HepG2 (cell line): Measurements from ENCODE around the gene RNASE11. TPM values are rescaled to one million over a fixed set of nuclear protein-coding genes. Genes with fewer than 3 reads are reported as not detected.

ENCODE experiments used
- AHDC1 ChIP-seq: sonication (generic); formaldehyde crosslinking; IDR thresholded peaks from 2 replicates; pipeline ENCODE4 v1.5.1; 2020; ENCODE audit warnings: mild to moderate bottlenecking, missing genetic modification reagents, borderline replicate concordance
- HMGXB4 ChIP-seq, 2 experiments: sonication (generic) in 1 of 2; formaldehyde crosslinking in 1 of 2; IDR thresholded peaks; 2 replicates each; pipeline versions ENCODE4 v1.4.0 to v1.6.1; 2018 to 2020; ENCODE audit warnings: missing genetic modification reagents in 2 of 2, borderline replicate concordance in 1 of 2, low read depth in 1 of 2, mild to moderate bottlenecking in 1 of 2, missing biosample characterization in 1 of 2
- NR2F6 ChIP-seq, 2 experiments: IDR thresholded peaks; 2 replicates each; pipeline ENCODE4 v1.6.1; 2016; ENCODE audit warnings: antibody characterized with exemption in 1 of 2, mild to moderate bottlenecking in 1 of 2
- SRSF1 ChIP-seq: fragments of 200-400 bp; formaldehyde crosslinking; optimal IDR thresholded peaks from 2 replicates; pipeline ENCODE3; 2017; ENCODE audit warnings: mild to moderate bottlenecking, low read depth, low read length, moderate library complexity
- ZHX2 ChIP-seq, 2 experiments: sonication (generic) in 1 of 2; formaldehyde crosslinking in 1 of 2; IDR thresholded peaks; 2 replicates each; pipeline versions ENCODE4 v1.6.1 to v1.9.0; 2014 to 2022; ENCODE audit warnings: antibody characterized with exemption in 1 of 2, borderline replicate concordance in 1 of 2, inconsistent platforms in 1 of 2, low read depth in 1 of 2, missing genetic modification reagents in 1 of 2
- ZNF232 ChIP-seq: sonication (generic); formaldehyde crosslinking; IDR thresholded peaks from 2 replicates; pipeline ENCODE4 v1.4.0; 2020; ENCODE audit warnings: missing genetic modification reagents, borderline replicate concordance
- ZNF350 ChIP-seq: sonication (generic); formaldehyde crosslinking; IDR thresholded peaks from 2 replicates; pipeline ENCODE4 v1.4.0; 2020; ENCODE audit warnings: mild to moderate bottlenecking, low read depth, missing genetic modification reagents, borderline replicate concordance
- ZNF567 ChIP-seq: sonication (generic); formaldehyde crosslinking; IDR thresholded peaks from 2 replicates; pipeline ENCODE4 v1.8.1; 2023; ENCODE audit warnings: mild to moderate bottlenecking, missing genetic modification reagents, borderline replicate concordance
- ZNF788 ChIP-seq: sonication (generic); formaldehyde crosslinking; IDR thresholded peaks from 2 replicates; pipeline ENCODE4 v1.5.0; 2020; ENCODE audit warnings: mild to moderate bottlenecking, missing genetic modification reagents, borderline replicate concordance
- ZXDC ChIP-seq: sonication (generic); formaldehyde crosslinking; IDR thresholded peaks from 2 replicates; pipeline ENCODE4 v1.5.0; 2020; ENCODE audit warnings: mild to moderate bottlenecking, missing genetic modification reagents
- polyA plus RNA-seq, 8 experiments: library from polyadenylated mRNA; depleted of rRNA in 3 of 8; stranded (reverse) in 7 of 8; unstranded in 1 of 8; fragments of >200 nt; fragmentation: Illumina TruSeq in 4 of 8; extraction: Trizol in 4 of 8; gene quantifications; 2 replicates each; pipeline versions ENCODE4 v1.2.1 to v1.2.3, GENCODE V29; 2011 to 2016; ENCODE audit warnings: low read depth in 4 of 8, missing spikeins in 1 of 8, mixed read lengths in 1 of 8; ENCODE audit not compliant: insufficient read depth in 1 of 8
- total RNA-seq, 5 experiments: library from RNA; depleted of rRNA; stranded (reverse); fragments of >200 nt; fragmentation: Illumina TruSeq; extraction: Trizol; gene quantifications; 2 replicates each; pipeline ENCODE4 v1.2.3, GENCODE V29; 2016; ENCODE audit warnings: low read depth in 1 of 5

RNASE11 gene
- total and polyA plus RNA-seq, 2 of the 13 experiments (the other 11 are each of a cell fraction or from before 2014, with no cell fraction given) = not detected

- no peak for TF ChIP-seq AHDC1 (CRISPR knock-in tag)
- no peak for TF ChIP-seq ZHX2 (IDR thresholded peaks at IDR 0.05; ENCODE audit: low read depth)
- no peak for TF ChIP-seq ZHX2 (CRISPR knock-in tag; IDR thresholded peaks at IDR 0.05; ENCODE audit: borderline replicate concordance)
- peak; percentile 28; the same call in 1 of the 2 replicates for TF ChIP-seq ZNF350
- no peak for TF ChIP-seq SRSF1
- TF ChIP-seq ZNF567 (CRISPR knock-in tag) = 0 out of 2 replicates have a peak, but pooled peaks have one; percentile 54
- TF ChIP-seq ZXDC = 0 out of 2 replicates have a peak, but pooled peaks have one; percentile 65
- no peak for TF ChIP-seq NR2F6 (IDR thresholded peaks at IDR 0.05)
- peak; percentile 4; the same call in 1 of the 2 replicates for TF ChIP-seq NR2F6 (CRISPR knock-in tag; IDR thresholded peaks at IDR 0.05)
- TF ChIP-seq HMGXB4 (CRISPR knock-in tag; IDR thresholded peaks at IDR 0.05; ENCODE audit: borderline replicate concordance in 1 of 2, low read depth in 1 of 2) = peak in 1 of 2 experiments; percentile 74; a peak in 2 of 4 replicates
- TF ChIP-seq ZNF788 (CRISPR knock-in tag) = peak; percentile 52; the same call in 1 of the 2 replicates
- peak; percentile 77; the same call in 1 of the 2 replicates for TF ChIP-seq ZNF232 (CRISPR knock-in tag)
Observed at GRCh38 chr14:20631880-20632389, 44.1 kb upstream of the RNASE11 start (continued).
